Astrocyte (in vitro differentiated cells and primary cell): ENCODE results near the gene ZC3H12D.

Experiments
- CTCF ChIP-seq: IDR thresholded peaks from 2 replicates; pipeline ENCODE4 v1.5.1; 2011; ENCODE audit warnings: low read depth, mild to moderate bottlenecking, inconsistent platforms, low read length, moderate library complexity; ENCODE audit not compliant: insufficient read depth
- EZH2 ChIP-seq: IDR thresholded peaks from 2 replicates; pipeline ENCODE4 v1.6.1; 2012; ENCODE audit warnings: mild to moderate bottlenecking, low read length, inconsistent platforms; ENCODE audit not compliant: insufficient read depth

DNA sequence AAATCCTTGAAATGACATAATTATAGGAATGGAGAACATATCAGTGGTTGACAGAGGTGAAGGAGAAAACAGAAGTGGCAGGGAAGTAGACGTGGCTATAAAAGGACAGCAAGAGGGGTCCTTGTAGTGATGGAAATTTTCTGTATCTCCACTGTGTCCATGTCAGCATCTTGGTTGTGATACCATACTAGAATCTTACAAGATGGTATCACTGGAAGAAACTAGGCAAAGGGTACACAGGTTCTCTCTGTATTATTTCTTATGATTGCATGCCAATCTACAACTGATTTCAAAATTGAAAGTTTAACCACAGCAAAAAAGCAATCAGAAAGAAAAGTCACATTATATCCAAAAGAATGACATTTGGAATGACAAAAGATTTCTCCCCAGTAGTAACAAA, 16.4 kb upstream of the ZC3H12D start:
- no peak for TF ChIP-seq CTCF
- no peak for TF ChIP-seq EZH2
